A549 (cell line): Measurements from ENCODE around the gene MYOZ1. TPM values are rescaled to one million over a fixed set of nuclear protein-coding genes. Genes with fewer than 3 reads are reported as not detected.

Source experiments
- ATAC-seq, 2 experiments: fragments of 200-7000 bp in 1 of 2; fragments of >200 bp in 1 of 2; cut with Nextera tagmentation in 1 of 2; cut with Tn5 transposase in 1 of 2; 3 replicates each; pipeline versions ENCODE4 v1.8.0 to v1.9.1; 2018 to 2020; ENCODE audit warnings: mild to moderate bottlenecking in 1 of 2, moderate library complexity in 1 of 2
- CTCF ChIA-PET: fragments of 300-600 bp; sonication (Branson Sonifier 250); formaldehyde crosslinking; extraction: SDS; loops from one replicate; lab custom pipeline; 2021; ENCODE audit warnings: antibody characterized with exemption, inconsistent platforms; lab: Yijun Ruan, JAX
- POLR2A ChIA-PET: fragments of 350-600 bp; formaldehyde crosslinking; extraction: SDS; loops from one replicate; lab custom pipeline; 2021; ENCODE audit warnings: antibody characterized with exemption, inconsistent platforms; lab: Yijun Ruan, JAX
- DNase-seq, 2 experiments: peaks; one replicate each; pipeline versions ENCODE4 v3.0.0 to v3.0.0-alpha.2; 2011 to 2016; ENCODE audit warnings: low read depth in 1 of 2, low spot score in 1 of 2
- FAIRE-seq: peaks from 2 replicates; lab custom pipeline; 2011; peaks lifted over from hg19 to GRCh38; lab: Jason Lieb, UNC
- H3K27ac ChIP-seq, 2 experiments: fragments of >200 bp; sonication (Bioruptor Twin); formaldehyde crosslinking; 3 replicates each; pipeline ENCODE4 v1.5.1; 2016 to 2017
- H3K4me1 ChIP-seq: fragments of >200 bp; sonication (Bioruptor Twin); formaldehyde crosslinking; 3 replicates; pipeline ENCODE4 v1.6.1; 2016
- H3K4me2 ChIP-seq: fragments of >200 bp; sonication (Bioruptor Twin); formaldehyde crosslinking; 3 replicates; pipeline ENCODE4 v1.6.1; 2016
- H3K4me3 ChIP-seq: fragments of >200 bp; sonication (Bioruptor Twin); formaldehyde crosslinking; 3 replicates; pipeline ENCODE4 v1.5.1; 2016
- H3K9me3 ChIP-seq: fragments of >200 bp; sonication (Bioruptor Twin); formaldehyde crosslinking; 3 replicates; pipeline ENCODE4 v1.6.1; 2016
- CBX2 ChIP-seq: fragments of 200-600 bp; sonication (generic); IDR thresholded peaks from 2 replicates; pipeline ENCODE4 v1.6.1; 2016; ENCODE audit warnings: low read depth, mild to moderate bottlenecking, borderline replicate concordance
- CBX8 ChIP-seq: fragments of 200-600 bp; sonication (generic); IDR thresholded peaks from 2 replicates; pipeline ENCODE4 v1.6.1; 2016
- CHD2 ChIP-seq: fragments of 150-350 bp; IDR thresholded peaks from 2 replicates; pipeline ENCODE4 v1.6.1; 2014; ENCODE audit warnings: low read length; ENCODE audit not compliant: partially characterized antibody
- CHD4 ChIP-seq: fragments of 200-600 bp; sonication (generic); IDR thresholded peaks from 2 replicates; pipeline ENCODE4 v1.6.1; 2016; ENCODE audit warnings: antibody characterized with exemption, mild to moderate bottlenecking, borderline replicate concordance
- EHMT2 ChIP-seq: fragments of 200-600 bp; sonication (generic); IDR thresholded peaks from 2 replicates; pipeline ENCODE4 v1.6.1; 2016; ENCODE audit warnings: antibody characterized with exemption, low read depth, mild to moderate bottlenecking, moderate library complexity
- EP300 ChIP-seq, 2 experiments: fragments of >200 bp; sonication (Bioruptor Twin); formaldehyde crosslinking; IDR thresholded peaks; 2 replicates in 1 of 2; 3 replicates in 1 of 2; pipeline ENCODE4 v1.6.1; 2016 to 2017
- FOSL2 ChIP-seq, 2 experiments: fragments of 450-650 bp in 1 of 2; fragments of >200 bp in 1 of 2; sonication (Bioruptor Twin) in 1 of 2; formaldehyde crosslinking; IDR thresholded peaks; 2 replicates each; pipeline versions ENCODE4 v1.5.0 to v1.6.1; 2016 to 2020; ENCODE audit warnings: mild to moderate bottlenecking in 1 of 2, moderate library complexity in 1 of 2
- FOXS1 ChIP-seq: fragments of 250-450 bp; sonication (Bioruptor Pico); IDR thresholded peaks from 2 replicates; pipeline ENCODE4 v1.5.0; 2020; ENCODE audit warnings: mild to moderate bottlenecking, moderate library complexity
- GATA3 ChIP-seq: IDR thresholded peaks from 2 replicates; pipeline ENCODE4 v1.6.1; 2012; ENCODE audit warnings: borderline replicate concordance
- HDAC2 ChIP-seq: fragments of 200-600 bp; sonication (generic); IDR thresholded peaks from 2 replicates; pipeline ENCODE4 v1.6.1; 2016
- JUN ChIP-seq, 2 experiments: fragments of >200 bp; sonication (Bioruptor Twin); formaldehyde crosslinking; IDR thresholded peaks; 2 replicates in 1 of 2; 3 replicates in 1 of 2; pipeline ENCODE4 v1.6.1; 2016 to 2017
- KDM1A ChIP-seq: fragments of 200-600 bp; sonication (generic); IDR thresholded peaks from 2 replicates; pipeline ENCODE4 v1.6.1; 2016; ENCODE audit warnings: low read depth, mild to moderate bottlenecking
- KDM5A ChIP-seq: fragments of 200-600 bp; sonication (generic); IDR thresholded peaks from 2 replicates; pipeline ENCODE4 v1.6.1; 2016; ENCODE audit warnings: antibody characterized with exemption, mild to moderate bottlenecking
- MAFK ChIP-seq: fragments of 450-650 bp; IDR thresholded peaks from 2 replicates; pipeline ENCODE4 v1.6.1; 2014; ENCODE audit not compliant: partially characterized antibody
- MAX ChIP-seq: IDR thresholded peaks from 2 replicates; pipeline ENCODE4 v1.6.1; 2012
- MAZ ChIP-seq: fragments of 150-350 bp; IDR thresholded peaks from 2 replicates; pipeline ENCODE4 v1.6.1; 2014; ENCODE audit warnings: antibody characterized with exemption, low read depth, low read length, borderline replicate concordance
- PHF8 ChIP-seq: fragments of 200-600 bp; sonication (generic); IDR thresholded peaks from 2 replicates; pipeline ENCODE4 v1.6.1; 2016; ENCODE audit warnings: low read depth, mild to moderate bottlenecking, antibody characterized with exemption, moderate library complexity, borderline replicate concordance
- POLR2A ChIP-seq: IDR thresholded peaks from 2 replicates; pipeline ENCODE4 v1.6.1; 2012; ENCODE audit warnings: mild to moderate bottlenecking, low read length
- POLR2AphosphoS2 ChIP-seq: conservative IDR thresholded peaks from 2 replicates; pipeline ENCODE4 v1.6.1; 2012; ENCODE audit warnings: low read length, improper control_type of control experiment, inconsistent platforms
- REST ChIP-seq: fragments of 200-600 bp; sonication (generic); IDR thresholded peaks from 2 replicates; pipeline ENCODE4 v1.6.1; 2016; ENCODE audit warnings: antibody characterized with exemption, mild to moderate bottlenecking, moderate library complexity
- RNF2 ChIP-seq: fragments of 200-600 bp; sonication (generic); IDR thresholded peaks from 2 replicates; pipeline ENCODE4 v1.6.1; 2016; ENCODE audit warnings: low read depth, mild to moderate bottlenecking, antibody characterized with exemption, moderate library complexity, borderline replicate concordance
- TFCP2L1 ChIP-seq: fragments of 250-450 bp; sonication (Bioruptor Pico); IDR thresholded peaks from 2 replicates; pipeline ENCODE4 v1.5.0; 2021; ENCODE audit warnings: mild to moderate bottlenecking
- TP53 ChIP-seq: fragments of 250-450 bp; sonication (Bioruptor Pico); IDR thresholded peaks from 2 replicates; pipeline ENCODE4 v1.5.0; 2021; ENCODE audit warnings: mild to moderate bottlenecking, moderate library complexity
- ZFP36 ChIP-seq: fragments of 450-650 bp; IDR thresholded peaks from 2 replicates; pipeline ENCODE4 v1.6.1; 2014; ENCODE audit warnings: borderline replicate concordance; ENCODE audit not compliant: partially characterized antibody
- ZSCAN20 ChIP-seq: fragments of 250-450 bp; sonication (Bioruptor Pico); IDR thresholded peaks from 2 replicates; pipeline ENCODE4 v1.8.0; 2022; ENCODE audit warnings: mild to moderate bottlenecking, moderate library complexity
- WGBS: methylation state at CpG from one replicate; pipeline ENCODE4 v1.1.6; 2017; ENCODE audit errors: missing lambda C conversion rate; 5-methylcytosine and 5-hydroxymethylcytosine counted together
- polyA plus RNA-seq, 4 experiments: library from polyadenylated mRNA; depleted of rRNA in 3 of 4; stranded (reverse); fragments of >200 nt; fragmentation: RNase III in 1 of 4; extraction: RNeasy Plus Mini Kit Qiagen cat#74134 plus additional on column Dnase treatment in 1 of 4; gene quantifications; 2 replicates in 3 of 4; 3 replicates in 1 of 4; pipeline ENCODE4 v1.2.3, GENCODE V29; 2011 to 2017
- TF ChIP-seq, protein P1 (sequence below): fragments of 150-350 bp; IDR thresholded peaks from 2 replicates; pipeline ENCODE4 v1.6.1; 2014; ENCODE audit warnings: low read depth, mild to moderate bottlenecking, low read length
- TF ChIP-seq, protein P2 (sequence below): fragments of 450-650 bp; IDR thresholded peaks from 2 replicates; pipeline ENCODE4 v1.6.1; 2014; ENCODE audit warnings: antibody characterized with exemption
- TF ChIP-seq, protein P3 (sequence below): IDR thresholded peaks from 2 replicates; pipeline ENCODE4 v1.6.1; 2012; ENCODE audit warnings: low read depth, borderline replicate concordance

Gene MYOZ1
- polyA plus RNA-seq, 2 of the 4 experiments (the other 2 are of a cell fraction), result 0.04 TPM; not detected in 1

GRCh38 chr10:73627300-73627699 is 14.0 kb downstream of the MYOZ1 start:
- H3K27ac ChIP-seq, result no peak overlapping the region
- H3K4me1 ChIP-seq, result peaks cover 13% of the 10 kb centered on the region
- CTCF ChIA-PET, result interaction anchor here (0.6 to 5.1 kb wide), 5 partner anchors 18 to 297 kb away, joined by 3 to 24 read pairs (median 3); no protein-coding TSS in a partner anchor
- H3K9me3 ChIP-seq, result no peaks in the 10 kb centered on the region
- 95% methylated on average over 6 of the region's 6 CpGs for WGBS
- DNase-seq (no peak), FAIRE-seq (no peak), ATAC-seq (no peak)
- no peak for TF ChIP-seq FOXS1 (CRISPR knock-in tag)
- TF ChIP-seq POLR2AphosphoS2, result no peak
- TF ChIP-seq TP53 (CRISPR knock-in tag), result no peak
- TF ChIP-seq CBX2, result no peak
- no peak for TF ChIP-seq MAX
- no peak for TF ChIP-seq GATA3
- no peak for TF ChIP-seq MAZ
- TF ChIP-seq CBX8, result no peak
- TF ChIP-seq RNF2, result no peak
- TF ChIP-seq EHMT2, result no peak
- TF ChIP-seq CHD4, result no peak
- no peak for TF ChIP-seq KDM1A
- no peak for TF ChIP-seq ZSCAN20 (CRISPR knock-in tag)
- no peak for TF ChIP-seq TFCP2L1 (CRISPR knock-in tag)
- no peak for TF ChIP-seq MAFK
- TF ChIP-seq, protein P1, sequence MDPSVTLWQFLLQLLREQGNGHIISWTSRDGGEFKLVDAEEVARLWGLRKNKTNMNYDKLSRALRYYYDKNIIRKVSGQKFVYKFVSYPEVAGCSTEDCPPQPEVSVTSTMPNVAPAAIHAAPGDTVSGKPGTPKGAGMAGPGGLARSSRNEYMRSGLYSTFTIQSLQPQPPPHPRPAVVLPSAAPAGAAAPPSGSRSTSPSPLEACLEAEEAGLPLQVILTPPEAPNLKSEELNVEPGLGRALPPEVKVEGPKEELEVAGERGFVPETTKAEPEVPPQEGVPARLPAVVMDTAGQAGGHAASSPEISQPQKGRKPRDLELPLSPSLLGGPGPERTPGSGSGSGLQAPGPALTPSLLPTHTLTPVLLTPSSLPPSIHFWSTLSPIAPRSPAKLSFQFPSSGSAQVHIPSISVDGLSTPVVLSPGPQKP, result no peak
- no peak for TF ChIP-seq HDAC2
- TF ChIP-seq ZFP36, result no peak
- POLR2A ChIA-PET, result no interaction called here
- H3K4me2 ChIP-seq, result peak overlapping the region; percentile 88
- H3K4me3 ChIP-seq, result no peak overlapping the region

- 4% methylated on average over 33 of the region's 42 CpGs for WGBS
- H3K4me2 ChIP-seq, result peak overlapping the region; percentile 88
- POLR2A ChIA-PET, result interaction anchor here (0.6 to 1.6 kb wide), 10 partner anchors 9 to 379 kb away, joined by 3 to 12 read pairs (median 4); partner anchors contain the start of genes DNAJC9 and PPP3CB
- peak overlapping the region; percentile 72 for H3K4me3 ChIP-seq
- ATAC-seq (peak; percentile 98), FAIRE-seq (no peak), DNase-seq (peak; percentile 98 to 99)
- H3K9me3 ChIP-seq, result no peaks in the 10 kb centered on the region
- CTCF ChIA-PET, result interaction anchor here (1.5 to 5.1 kb wide), 3 partner anchors 19 to 97 kb away, joined by 3 to 24 read pairs (median 17); no protein-coding TSS in a partner anchor
- peaks cover 13% of the 10 kb centered on the region for H3K4me1 ChIP-seq
- peak overlapping the region; percentile 89 to 96 for H3K27ac ChIP-seq
- no peak for TF ChIP-seq FOSL2 (IDR thresholded peaks at IDR 0.05)
- TF ChIP-seq FOSL2 (CRISPR knock-in tag; IDR thresholded peaks at IDR 0.05), result peak; percentile 74
- TF ChIP-seq TP53 (CRISPR knock-in tag), result 0 out of 2 replicates have a peak, but pooled peaks have one; percentile 50
- no peak for TF ChIP-seq EP300 (IDR thresholded peaks at IDR 0.05)
- peak; percentile 94 for TF ChIP-seq CHD2
- TF ChIP-seq KDM5A, result peak; percentile 91
- peak; percentile 90 for TF ChIP-seq REST
- TF ChIP-seq, protein P2, sequence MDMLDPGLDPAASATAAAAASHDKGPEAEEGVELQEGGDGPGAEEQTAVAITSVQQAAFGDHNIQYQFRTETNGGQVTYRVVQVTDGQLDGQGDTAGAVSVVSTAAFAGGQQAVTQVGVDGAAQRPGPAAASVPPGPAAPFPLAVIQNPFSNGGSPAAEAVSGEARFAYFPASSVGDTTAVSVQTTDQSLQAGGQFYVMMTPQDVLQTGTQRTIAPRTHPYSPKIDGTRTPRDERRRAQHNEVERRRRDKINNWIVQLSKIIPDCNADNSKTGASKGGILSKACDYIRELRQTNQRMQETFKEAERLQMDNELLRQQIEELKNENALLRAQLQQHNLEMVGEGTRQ, result no peak
- TF ChIP-seq, protein P3, sequence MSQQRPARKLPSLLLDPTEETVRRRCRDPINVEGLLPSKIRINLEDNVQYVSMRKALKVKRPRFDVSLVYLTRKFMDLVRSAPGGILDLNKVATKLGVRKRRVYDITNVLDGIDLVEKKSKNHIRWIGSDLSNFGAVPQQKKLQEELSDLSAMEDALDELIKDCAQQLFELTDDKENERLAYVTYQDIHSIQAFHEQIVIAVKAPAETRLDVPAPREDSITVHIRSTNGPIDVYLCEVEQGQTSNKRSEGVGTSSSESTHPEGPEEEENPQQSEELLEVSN, result peak; percentile 77; the same call in 1 of the 2 replicates
- TF ChIP-seq PHF8, result peak; percentile 79; the same call in 1 of the 2 replicates
- TF ChIP-seq JUN (IDR thresholded peaks at IDR 0.05), result peak; percentile 82 to 88
- peak; percentile 83 for TF ChIP-seq POLR2A
- TF ChIP-seq MAX, result peak; percentile 90
- no peak for TF ChIP-seq ZFP36
These were observed 15.2 kb downstream of the MYOZ1 start for GRCh38 chr10:73625884-73626752.
